HUES64 (cell line): ENCODE data around the gene SLC41A3. TPM values are rescaled to one million over a fixed set of nuclear protein-coding genes. Genes with fewer than 3 reads are reported as not detected.

Source experiments
- H3K27ac ChIP-seq: 2 replicates; pipeline ENCODE4 v1.7.0; 2013; ENCODE audit warnings: low read depth, low read length, inconsistent platforms
- H3K27me3 ChIP-seq: 2 replicates; pipeline ENCODE4 v1.6.1; 2013; ENCODE audit warnings: mild to moderate bottlenecking, low read length; ENCODE audit not compliant: insufficient read depth
- H3K36me3 ChIP-seq: 2 replicates; pipeline ENCODE4 v1.6.1; 2013; ENCODE audit warnings: mild to moderate bottlenecking, low read length; ENCODE audit not compliant: insufficient read depth
- H3K4me1 ChIP-seq: 2 replicates; pipeline ENCODE4 v1.6.1; 2013; ENCODE audit warnings: mild to moderate bottlenecking, low read length, moderate library complexity; ENCODE audit not compliant: insufficient read depth
- H3K4me3 ChIP-seq: 2 replicates; pipeline ENCODE4 v1.5.1; 2013; ENCODE audit warnings: mild to moderate bottlenecking, low read length, moderate library complexity
- H3K9ac ChIP-seq: 2 replicates; pipeline ENCODE4 v1.6.1; 2013; ENCODE audit warnings: mild to moderate bottlenecking, low read depth, low read length
- H3K9me3 ChIP-seq: 2 replicates; pipeline ENCODE4 v1.6.1; 2013; ENCODE audit warnings: low read depth, low read length; ENCODE audit not compliant: insufficient read depth
- WGBS: fragments of 150-250, 120-280 bp; methylation state at CpG from one replicate; pipeline ENCODE4 v1.1.7; 2013; ENCODE audit warnings: missing lambda C conversion rate; 5-methylcytosine and 5-hydroxymethylcytosine counted together
- polyA plus RNA-seq, 2 experiments: library from polyadenylated mRNA; stranded (reverse); fragments of 50-300 nt; gene quantifications; one replicate each; pipeline ENCODE4 v1.2.3, GENCODE V29; 2013

SLC41A3 gene
- polyA plus RNA-seq (2013, experiment 1 of 2) = 15.7 TPM
- polyA plus RNA-seq (2013, experiment 2 of 2) = 22.8 TPM

- Histone ChIP-seq H3K9me3 (peaks cover 32% of the 10 kb centered on the region), H3K4me3 (peak within 1 kb of the TSS; percentile 83), H3K36me3 (no peaks in the 10 kb centered on the region; the same call in 1 of the 2 replicates), H3K9ac (peak within 1 kb of the TSS; percentile 65), H3K27me3 (no peaks in the 10 kb centered on the region), H3K4me1 (peaks cover 4% of the 10 kb centered on the region), H3K27ac (peak within 1 kb of the TSS; percentile 33; the same call in 1 of the 2 replicates)
- WGBS = 4% methylated on average over 71 of the region's 72 CpGs
These were observed at the start of gene SLC41A3 for GRCh38 chr3:126083913-126084767. Gene SLC41A3 (minus strand): TSS chr3:126084124. CDS start chr3:126068219, 15,905 bp downstream.

- no peaks in the 10 kb centered on the region for H3K9me3 ChIP-seq
- H3K27me3 ChIP-seq = peaks cover 7% of the 10 kb centered on the region; the same call in 1 of the 2 replicates
- no peak overlapping the region for H3K9ac ChIP-seq
- H3K4me1 ChIP-seq = 0 out of 2 replicates have a peak, but pooled peaks cover 5% of the 10 kb centered on the region
- no peak overlapping the region for H3K4me3 ChIP-seq
- no peaks in the 10 kb centered on the region for H3K36me3 ChIP-seq
- H3K27ac ChIP-seq = no peak overlapping the region
- 85% methylated on average over 6 of the region's 6 CpGs for WGBS
These were observed 49.7 kb upstream of the SLC41A3 start for GRCh38 chr3:126133606-126134005.

GRCh38 chr3:126132751-126133511, 49.0 kb upstream of the SLC41A3 start:
- Histone ChIP-seq H3K9me3 (no peaks in the 10 kb centered on the region), H3K27me3 (peaks cover 7% of the 10 kb centered on the region; the same call in 1 of the 2 replicates), H3K9ac (no peak overlapping the region), H3K27ac (no peak overlapping the region), H3K4me1 (0 out of 2 replicates have a peak, but pooled peaks cover 5% of the 10 kb centered on the region), H3K4me3 (no peak overlapping the region), H3K36me3 (no peaks in the 10 kb centered on the region)
- WGBS = 37% methylated on average over 14 of the region's 14 CpGs

GRCh38 chr3:126131881-126132750, 48.2 kb upstream of the SLC41A3 start:
- Histone ChIP-seq H3K4me3 (no peak overlapping the region), H3K9me3 (no peaks in the 10 kb centered on the region), H3K9ac (no peak overlapping the region), H3K4me1 (0 out of 2 replicates have a peak, but pooled peaks cover 5% of the 10 kb centered on the region), H3K27me3 (peaks cover 7% of the 10 kb centered on the region; the same call in 1 of the 2 replicates), H3K36me3 (no peaks in the 10 kb centered on the region), H3K27ac (no peak overlapping the region)
- WGBS = 93% methylated on average over 16 of the region's 16 CpGs

- H3K36me3 ChIP-seq = no peaks in the 10 kb centered on the region
- H3K27ac ChIP-seq = no peak overlapping the region
- peaks cover 7% of the 10 kb centered on the region; the same call in 1 of the 2 replicates for H3K27me3 ChIP-seq
- 0 out of 2 replicates have a peak, but pooled peaks cover 5% of the 10 kb centered on the region for H3K4me1 ChIP-seq
- H3K9ac ChIP-seq = no peak overlapping the region
- 95% methylated on average over 19 of the region's 19 CpGs for WGBS
- no peaks in the 10 kb centered on the region for H3K9me3 ChIP-seq
- no peak overlapping the region for H3K4me3 ChIP-seq
These were observed 47.2 kb upstream of the SLC41A3 start for GRCh38 chr3:126130981-126131745.

- 93% methylated on average over 15 of the region's 15 CpGs for WGBS
- no peak overlapping the region for H3K27ac ChIP-seq
- H3K36me3 ChIP-seq = no peaks in the 10 kb centered on the region
- no peaks in the 10 kb centered on the region for H3K9me3 ChIP-seq
- H3K4me3 ChIP-seq = no peak overlapping the region
- H3K9ac ChIP-seq = no peak overlapping the region
- H3K27me3 ChIP-seq = peaks cover 7% of the 10 kb centered on the region; the same call in 1 of the 2 replicates
- H3K4me1 ChIP-seq = 0 out of 2 replicates have a peak, but pooled peaks cover 5% of the 10 kb centered on the region
These were observed 46.3 kb upstream of the SLC41A3 start for GRCh38 chr3:126130081-126130855.

GRCh38 chr3:126129398-126129891, 45.5 kb upstream of the SLC41A3 start:
- Histone ChIP-seq H3K4me3 (no peak overlapping the region), H3K36me3 (no peaks in the 10 kb centered on the region), H3K27ac (no peak overlapping the region), H3K9ac (no peak overlapping the region), H3K4me1 (0 out of 2 replicates have a peak, but pooled peaks cover 5% of the 10 kb centered on the region), H3K9me3 (no peaks in the 10 kb centered on the region), H3K27me3 (peaks cover 3% of the 10 kb centered on the region; the same call in 1 of the 2 replicates)
- whole genome bisulfite sequencing = 92% methylated on average over 16 of the region's 16 CpGs

- no peak overlapping the region for H3K9ac ChIP-seq
- H3K27me3 ChIP-seq = no peaks in the 10 kb centered on the region; the same call in 1 of the 2 replicates
- H3K4me3 ChIP-seq = no peak overlapping the region
- H3K4me1 ChIP-seq = peaks cover 9% of the 10 kb centered on the region; the same call in 1 of the 2 replicates
- no peaks in the 10 kb centered on the region for H3K36me3 ChIP-seq
- WGBS = 90% methylated on average over 13 of the region's 13 CpGs
- H3K27ac ChIP-seq = no peak overlapping the region
- H3K9me3 ChIP-seq = no peaks in the 10 kb centered on the region
These were observed 44.8 kb upstream of the SLC41A3 start for GRCh38 chr3:126128504-126129397.
